ENCODE data around the gene NELL1.

The NELL1 gene

DNA sequence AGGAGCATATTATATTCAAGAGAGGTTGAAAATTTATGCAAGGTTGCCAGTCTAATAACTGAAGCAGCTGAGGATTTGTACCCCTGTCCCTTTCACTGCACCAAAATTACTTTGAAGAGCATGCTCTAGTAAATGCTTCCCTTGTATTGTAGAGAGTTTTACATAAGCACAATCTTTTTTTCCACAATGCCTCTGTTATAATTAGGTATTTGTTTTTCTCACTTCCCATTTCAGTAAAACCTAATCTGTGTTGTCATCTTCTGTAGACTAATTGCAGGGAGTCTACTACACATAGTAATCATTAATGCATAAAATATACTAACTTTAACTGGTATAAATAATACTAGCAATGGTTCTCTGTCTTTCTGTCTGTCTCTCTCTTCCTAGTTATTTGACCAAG lies 805.1 kb downstream of the NELL1 start:
- Histone ChIP-seq H3K9me3 (replicated peaks; ENCODE audit: low read length) (no peaks in the 10 kb centered on the region), H3K4me2 (ENCODE audit: low read length) (no peak overlapping the region), H3K9ac (ENCODE audit: low read depth, low read length) (no peak overlapping the region), H3K27me3 (ENCODE audit: control insufficient read depth, insufficient read depth, low read length) (no peaks in the 10 kb centered on the region), H3K4me3 (ENCODE audit: low read length) (no peak overlapping the region), H3K36me3 (ENCODE audit: insufficient read depth, low read length) (no peaks in the 10 kb centered on the region), H3K4me1 (ENCODE audit: control insufficient read depth, insufficient read depth, low read length) (no peaks in the 10 kb centered on the region)

DNA sequence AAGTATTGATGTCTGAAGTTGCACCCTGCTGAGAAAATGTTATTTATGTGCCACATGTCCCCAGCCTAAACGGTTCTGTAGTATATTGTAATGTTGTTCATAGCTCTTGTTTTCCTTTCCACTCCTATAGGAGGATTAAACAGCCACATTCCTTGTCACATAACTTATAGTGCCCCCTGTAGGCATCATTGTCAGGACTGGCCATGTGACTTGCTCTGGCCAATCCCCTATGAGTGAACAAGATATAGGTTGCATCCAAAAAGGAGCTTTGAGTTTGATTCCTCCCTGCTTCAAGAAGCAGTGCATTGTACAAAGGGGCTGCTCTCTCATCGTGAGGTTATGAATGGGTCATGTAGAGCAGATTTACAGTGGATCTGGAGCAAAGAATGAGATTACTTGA lies 805.9 kb downstream of the NELL1 start:
- H3K27me3 ChIP-seq (ENCODE audit: control insufficient read depth, insufficient read depth, low read length) = no peaks in the 10 kb centered on the region
- H3K9me3 ChIP-seq (replicated peaks; ENCODE audit: low read length) = no peaks in the 10 kb centered on the region
- no peak overlapping the region for H3K4me3 ChIP-seq (ENCODE audit: low read length)
- no peaks in the 10 kb centered on the region for H3K36me3 ChIP-seq (ENCODE audit: insufficient read depth, low read length)
- no peaks in the 10 kb centered on the region for H3K4me1 ChIP-seq (ENCODE audit: control insufficient read depth, insufficient read depth, low read length)
- H3K4me2 ChIP-seq (ENCODE audit: low read length) = no peak overlapping the region
- no peak overlapping the region for H3K9ac ChIP-seq (ENCODE audit: low read depth, low read length)

DNA sequence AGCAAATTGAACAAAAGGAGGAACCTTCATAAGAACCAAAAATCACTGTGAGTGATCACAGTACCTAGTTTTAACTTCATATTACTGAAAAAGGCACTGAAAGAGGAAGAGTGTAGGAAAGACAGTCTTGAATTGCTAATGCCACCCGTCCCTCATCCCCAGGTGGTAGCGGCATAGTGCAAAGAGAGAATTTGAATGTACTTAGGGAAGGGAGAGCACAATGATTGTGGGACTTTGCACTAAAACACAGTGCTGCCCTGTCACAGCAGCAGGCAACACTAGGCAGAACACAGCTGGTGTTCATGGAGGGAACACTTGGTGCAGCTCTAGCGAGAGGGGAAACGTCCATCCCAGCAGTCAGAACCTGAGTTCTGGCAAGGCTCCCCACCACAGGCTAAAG lies 807.2 kb downstream of the NELL1 start:
- no peaks in the 10 kb centered on the region for H3K4me1 ChIP-seq (ENCODE audit: control insufficient read depth, insufficient read depth, low read length)
- H3K9me3 ChIP-seq (replicated peaks; ENCODE audit: low read length) = no peaks in the 10 kb centered on the region
- H3K27me3 ChIP-seq (ENCODE audit: control insufficient read depth, insufficient read depth, low read length) = no peaks in the 10 kb centered on the region
- no peak overlapping the region for H3K9ac ChIP-seq (ENCODE audit: low read depth, low read length)
- H3K4me2 ChIP-seq (ENCODE audit: low read length) = no peak overlapping the region
- no peaks in the 10 kb centered on the region for H3K36me3 ChIP-seq (ENCODE audit: insufficient read depth, low read length)
- H3K4me3 ChIP-seq (ENCODE audit: low read length) = no peak overlapping the region

DNA sequence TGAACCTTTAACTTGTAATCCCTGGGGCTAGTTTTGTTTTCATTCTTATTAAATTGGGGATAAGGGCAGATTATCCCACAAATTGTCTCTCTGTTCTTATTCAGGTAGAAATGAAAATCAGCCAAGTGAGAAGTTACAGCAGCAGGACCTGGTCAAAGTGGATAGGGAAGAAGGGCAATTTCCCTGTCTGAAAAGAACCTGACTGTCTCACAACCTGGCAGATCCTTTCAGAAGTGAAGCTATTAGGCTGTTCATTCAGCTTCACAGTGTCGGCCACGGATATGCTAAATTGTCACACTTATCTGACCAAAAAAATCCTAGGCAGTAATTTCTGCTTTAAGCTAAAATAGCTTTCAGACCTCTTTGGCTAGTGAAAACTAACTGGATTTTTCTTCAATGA lies 810.9 kb downstream of the NELL1 start:
- Histone ChIP-seq H3K9ac (ENCODE audit: low read depth, low read length) (no peak overlapping the region), H3K36me3 (ENCODE audit: insufficient read depth, low read length) (no peaks in the 10 kb centered on the region)

DNA sequence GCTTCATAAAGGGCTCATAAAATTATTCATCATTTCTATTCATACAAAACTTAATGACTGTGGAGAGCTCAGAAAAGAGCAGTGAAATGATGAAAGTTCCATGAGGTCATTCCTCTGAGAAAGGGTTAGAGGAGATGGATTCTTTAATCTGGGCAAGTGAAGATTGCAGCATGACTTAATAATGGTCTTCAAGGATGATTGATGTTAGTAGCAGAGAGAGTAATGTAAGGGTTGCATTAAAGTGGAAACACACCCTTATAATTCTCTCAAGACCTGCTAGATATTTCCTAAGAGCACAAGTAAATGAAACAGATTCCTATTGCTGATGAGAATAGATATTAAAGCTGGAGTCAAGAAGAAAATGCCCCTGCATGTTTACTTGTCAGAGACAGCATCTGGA lies 811.9 kb downstream of the NELL1 start:
- H3K4me1 ChIP-seq (ENCODE audit: control insufficient read depth, insufficient read depth, low read length) = no peaks in the 10 kb centered on the region
- no peaks in the 10 kb centered on the region for H3K36me3 ChIP-seq (ENCODE audit: insufficient read depth, low read length)
- no peak overlapping the region for H3K4me3 ChIP-seq (ENCODE audit: low read length)
- H3K9me3 ChIP-seq (replicated peaks; ENCODE audit: low read length) = no peaks in the 10 kb centered on the region
- H3K9ac ChIP-seq (ENCODE audit: low read depth, low read length) = no peak overlapping the region
- no peaks in the 10 kb centered on the region for H3K27me3 ChIP-seq (ENCODE audit: control insufficient read depth, insufficient read depth, low read length)
- H3K4me2 ChIP-seq (ENCODE audit: low read length) = no peak overlapping the region

More for the DNA sequence above, 810.9 kb downstream of the NELL1 start:
- no peaks in the 10 kb centered on the region for H3K9me3 ChIP-seq (replicated peaks; ENCODE audit: low read length)
- H3K4me1 ChIP-seq (ENCODE audit: control insufficient read depth, insufficient read depth, low read length) = no peaks in the 10 kb centered on the region
- no peak overlapping the region for H3K4me3 ChIP-seq (ENCODE audit: low read length)
- H3K27me3 ChIP-seq (ENCODE audit: control insufficient read depth, insufficient read depth, low read length) = no peaks in the 10 kb centered on the region
- no peak overlapping the region for H3K4me2 ChIP-seq (ENCODE audit: low read length)

DNA sequence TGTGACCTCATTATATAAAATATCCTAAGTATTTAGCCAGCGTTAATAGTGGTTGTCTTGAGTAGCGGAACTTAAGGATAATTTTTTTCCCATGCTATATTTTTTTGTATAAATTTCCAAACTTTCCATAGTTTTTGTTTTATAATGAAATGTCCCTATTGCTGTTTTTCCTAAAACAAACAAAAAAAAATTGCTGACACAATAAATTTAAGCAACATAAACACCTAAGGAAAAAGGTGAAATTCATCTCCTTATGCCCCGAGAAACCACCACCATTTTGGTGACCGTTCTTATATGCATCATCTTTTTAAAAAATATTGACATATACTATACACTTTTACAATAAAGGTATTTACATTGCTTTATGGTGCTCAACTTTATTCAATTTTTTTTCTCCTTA lies 814.7 kb downstream of the NELL1 start:
- Histone ChIP-seq H3K27me3 (ENCODE audit: control insufficient read depth, insufficient read depth, low read length) (no peaks in the 10 kb centered on the region), H3K4me3 (ENCODE audit: low read length) (no peak overlapping the region), H3K9ac (ENCODE audit: low read depth, low read length) (no peak overlapping the region), H3K4me2 (ENCODE audit: low read length) (no peak overlapping the region), H3K4me1 (ENCODE audit: control insufficient read depth, insufficient read depth, low read length) (no peaks in the 10 kb centered on the region), H3K9me3 (replicated peaks; ENCODE audit: low read length) (no peaks in the 10 kb centered on the region), H3K36me3 (ENCODE audit: insufficient read depth, low read length) (no peaks in the 10 kb centered on the region)

DNA sequence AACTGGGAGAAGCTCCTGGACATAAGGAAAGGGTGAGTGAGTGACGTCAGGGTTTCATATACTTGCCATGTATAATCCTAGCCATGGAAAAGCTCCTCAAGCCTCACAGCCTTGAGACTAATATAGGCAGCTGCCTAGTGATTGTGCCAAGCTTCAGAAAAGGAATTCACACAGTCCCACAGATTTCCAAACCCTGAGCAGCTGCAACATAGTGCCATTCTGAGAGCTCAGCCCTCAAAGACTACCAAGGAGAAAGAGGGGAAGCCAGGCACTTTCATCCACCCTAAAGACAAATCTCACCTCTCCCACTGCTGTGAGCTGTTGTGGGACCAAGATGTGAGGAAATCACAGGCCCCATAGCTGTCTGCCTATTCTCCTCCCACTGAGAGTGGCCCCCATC lies 815.6 kb downstream of the NELL1 start:
- H3K4me2 ChIP-seq (ENCODE audit: low read length) = no peak overlapping the region
- H3K4me3 ChIP-seq (ENCODE audit: low read length) = no peak overlapping the region
- H3K9ac ChIP-seq (ENCODE audit: low read depth, low read length) = no peak overlapping the region
- H3K4me1 ChIP-seq (ENCODE audit: control insufficient read depth, insufficient read depth, low read length) = no peaks in the 10 kb centered on the region
- no peaks in the 10 kb centered on the region for H3K27me3 ChIP-seq (ENCODE audit: control insufficient read depth, insufficient read depth, low read length)
- no peaks in the 10 kb centered on the region for H3K36me3 ChIP-seq (ENCODE audit: insufficient read depth, low read length)
- no peaks in the 10 kb centered on the region for H3K9me3 ChIP-seq (replicated peaks; ENCODE audit: low read length)

DNA sequence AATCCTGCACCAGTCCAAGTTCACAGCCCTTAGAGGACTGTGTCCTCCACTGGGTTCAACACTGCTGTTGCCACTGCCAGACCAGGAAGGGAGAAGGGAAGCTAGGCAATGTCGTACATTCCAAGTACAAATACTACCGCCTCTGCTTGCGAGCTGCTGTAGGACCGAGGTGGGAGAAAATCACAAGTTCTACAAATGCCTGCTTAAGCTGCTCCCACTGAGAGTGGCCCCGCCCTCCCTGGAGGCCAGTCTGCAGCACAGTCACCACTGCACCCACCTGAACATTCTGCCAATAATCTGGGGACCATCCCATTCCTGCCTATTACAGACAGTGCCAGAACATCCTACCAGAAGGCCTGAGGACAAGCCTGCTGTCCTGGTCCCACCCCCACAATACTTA lies 816.0 kb downstream of the NELL1 start:
- H3K9ac ChIP-seq (ENCODE audit: low read depth, low read length) = no peak overlapping the region
- no peaks in the 10 kb centered on the region for H3K27me3 ChIP-seq (ENCODE audit: control insufficient read depth, insufficient read depth, low read length)
- H3K9me3 ChIP-seq (replicated peaks; ENCODE audit: low read length) = no peaks in the 10 kb centered on the region
- no peak overlapping the region for H3K4me3 ChIP-seq (ENCODE audit: low read length)
- H3K4me2 ChIP-seq (ENCODE audit: low read length) = no peak overlapping the region
- no peaks in the 10 kb centered on the region for H3K36me3 ChIP-seq (ENCODE audit: insufficient read depth, low read length)
- no peaks in the 10 kb centered on the region for H3K4me1 ChIP-seq (ENCODE audit: control insufficient read depth, insufficient read depth, low read length)

DNA sequence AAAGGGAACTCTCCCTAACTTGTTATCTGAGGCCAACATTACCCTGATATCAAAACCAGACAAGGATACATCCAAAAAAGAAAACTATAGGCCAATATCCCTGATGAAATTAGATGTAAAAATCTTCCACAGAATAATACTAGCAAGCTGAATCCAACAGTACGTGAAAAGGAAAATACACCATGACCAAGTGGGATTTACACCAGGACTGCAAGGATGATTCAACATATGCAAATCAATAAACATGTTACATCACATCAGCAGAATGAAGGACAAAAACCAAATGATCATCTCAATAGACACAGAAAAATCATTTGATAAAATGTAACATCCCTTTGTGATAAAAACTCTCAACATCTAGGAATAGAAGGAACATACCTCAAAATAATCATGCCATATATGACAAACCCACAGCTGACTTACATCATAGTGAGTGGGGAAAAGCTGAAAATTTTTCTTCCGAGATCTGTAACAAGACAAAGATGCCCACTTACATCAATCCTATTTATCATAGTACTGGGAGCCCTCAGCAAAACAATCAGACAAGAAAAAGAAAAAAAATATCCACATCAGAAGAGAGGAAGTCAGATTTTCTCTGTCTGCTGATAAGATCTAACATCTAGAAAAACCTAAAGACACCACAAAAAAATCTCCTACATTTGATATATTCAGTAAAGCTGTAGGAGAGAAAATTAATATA lies 820.2 kb downstream of the NELL1 start:
- no peaks in the 10 kb centered on the region for H3K27me3 ChIP-seq (ENCODE audit: control insufficient read depth, insufficient read depth, low read length)
- H3K4me1 ChIP-seq (ENCODE audit: control insufficient read depth, insufficient read depth, low read length) = no peaks in the 10 kb centered on the region
- H3K36me3 ChIP-seq (ENCODE audit: insufficient read depth, low read length) = no peaks in the 10 kb centered on the region
- H3K4me2 ChIP-seq (ENCODE audit: low read length) = no peak overlapping the region
- no peak overlapping the region for H3K4me3 ChIP-seq (ENCODE audit: low read length)
- H3K9ac ChIP-seq (ENCODE audit: low read depth, low read length) = no peak overlapping the region
- no peaks in the 10 kb centered on the region for H3K9me3 ChIP-seq (replicated peaks; ENCODE audit: low read length)

DNA sequence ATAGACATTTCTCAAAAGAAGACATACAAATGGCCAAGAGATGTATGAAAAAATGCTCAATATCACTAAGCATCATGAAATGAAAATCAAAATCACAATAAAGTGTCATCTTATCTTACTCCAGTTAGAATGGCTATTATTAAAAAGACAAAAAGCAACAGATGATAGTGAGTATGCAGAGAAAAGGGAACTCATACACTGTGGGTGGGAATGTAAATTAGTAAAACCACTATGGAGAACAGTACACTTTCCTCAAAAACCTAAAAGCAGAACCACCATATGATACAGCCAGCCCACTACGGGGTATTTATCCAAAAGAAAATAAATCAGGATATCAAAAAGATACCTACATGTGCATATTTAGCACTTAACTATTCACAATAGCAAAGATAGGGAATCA lies 823.5 kb downstream of the NELL1 start:
- H3K27me3 ChIP-seq (ENCODE audit: control insufficient read depth, insufficient read depth, low read length) = no peaks in the 10 kb centered on the region
- H3K9ac ChIP-seq (ENCODE audit: low read depth, low read length) = no peak overlapping the region
- H3K36me3 ChIP-seq (ENCODE audit: insufficient read depth, low read length) = no peaks in the 10 kb centered on the region
- no peak overlapping the region for H3K4me3 ChIP-seq (ENCODE audit: low read length)
- no peak overlapping the region for H3K4me2 ChIP-seq (ENCODE audit: low read length)
- H3K4me1 ChIP-seq (ENCODE audit: control insufficient read depth, insufficient read depth, low read length) = no peaks in the 10 kb centered on the region
- H3K9me3 ChIP-seq (replicated peaks; ENCODE audit: low read length) = no peaks in the 10 kb centered on the region

DNA sequence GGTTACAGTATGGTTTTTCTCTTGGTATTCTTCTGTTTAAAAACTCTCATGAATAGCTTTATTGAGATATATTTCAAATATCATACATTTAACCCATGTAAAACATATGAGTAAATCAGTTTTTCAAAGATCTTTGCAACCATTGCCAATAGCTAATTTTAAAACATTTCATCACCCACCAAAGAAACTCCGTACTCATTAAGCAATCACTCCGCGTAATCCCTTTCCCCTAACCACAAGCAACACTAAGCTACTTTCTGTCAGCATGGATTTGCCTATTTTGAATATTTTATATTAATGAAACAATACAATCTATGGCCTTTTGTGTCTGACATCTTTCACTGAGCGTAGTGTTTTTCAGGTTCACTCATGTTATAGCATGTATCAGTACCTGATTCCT lies 825.6 kb downstream of the NELL1 start:
- no peak overlapping the region for H3K4me2 ChIP-seq (ENCODE audit: low read length)
- H3K9ac ChIP-seq (ENCODE audit: low read depth, low read length) = no peak overlapping the region
- H3K4me1 ChIP-seq (ENCODE audit: control insufficient read depth, insufficient read depth, low read length) = no peaks in the 10 kb centered on the region
- H3K36me3 ChIP-seq (ENCODE audit: insufficient read depth, low read length) = no peaks in the 10 kb centered on the region
- H3K27me3 ChIP-seq (ENCODE audit: control insufficient read depth, insufficient read depth, low read length) = no peaks in the 10 kb centered on the region
- H3K9me3 ChIP-seq (replicated peaks; ENCODE audit: low read length) = no peaks in the 10 kb centered on the region
- no peak overlapping the region for H3K4me3 ChIP-seq (ENCODE audit: low read length)

DNA sequence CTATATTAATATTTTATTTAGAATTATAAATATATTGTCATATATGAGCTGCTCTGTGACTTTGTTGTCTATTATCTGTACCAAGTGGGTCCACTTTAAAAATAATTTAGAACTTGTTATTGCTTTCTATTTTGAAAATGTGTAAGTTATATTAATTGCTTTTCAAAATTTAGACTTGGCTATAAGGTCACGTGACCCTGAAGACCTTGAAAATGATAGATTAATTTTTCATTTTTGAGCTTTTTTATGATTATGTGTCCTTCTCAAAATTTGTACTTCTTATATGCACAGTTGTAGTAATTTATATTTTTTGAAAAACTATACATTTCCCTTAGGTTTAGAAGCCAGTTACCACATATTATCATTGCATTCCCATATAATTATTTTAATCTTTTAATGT lies 826.5 kb downstream of the NELL1 start:
- no peak overlapping the region for H3K9ac ChIP-seq (ENCODE audit: low read depth, low read length)
- H3K36me3 ChIP-seq (ENCODE audit: insufficient read depth, low read length) = no peaks in the 10 kb centered on the region
- H3K9me3 ChIP-seq (replicated peaks; ENCODE audit: low read length) = no peaks in the 10 kb centered on the region
- H3K4me3 ChIP-seq (ENCODE audit: low read length) = no peak overlapping the region
- H3K4me2 ChIP-seq (ENCODE audit: low read length) = no peak overlapping the region
- H3K27me3 ChIP-seq (ENCODE audit: control insufficient read depth, insufficient read depth, low read length) = no peaks in the 10 kb centered on the region
- no peaks in the 10 kb centered on the region for H3K4me1 ChIP-seq (ENCODE audit: control insufficient read depth, insufficient read depth, low read length)
